HepG2 (cell line): ENCODE results near the gene CAMTA1. TPM values are rescaled to one million over a fixed set of nuclear protein-coding genes. Genes with fewer than 3 reads are reported as not detected.

ENCODE experiments used
- ATAC-seq: fragments of 200-7000 bp; cut with Tn5 transposase; 3 replicates; pipeline ENCODE4 v1.9.1; 2020; ENCODE audit warnings: mild to moderate bottlenecking, moderate library complexity
- BruUV-seq: library from RNA; stranded (reverse); fragments of 400-500 nt; replicated peaks from 2 replicates; lab custom pipeline; 2021; lab: Mats Ljungman, UMichigan
- CTCF ChIA-PET: fragments of 300-600 bp; formaldehyde crosslinking; extraction: SDS; loops from one replicate; lab custom pipeline; 2021; ENCODE audit warnings: low total read pairs, inconsistent platforms, low intra/inter-chr PET ratio; lab: Yijun Ruan, JAX
- POLR2A ChIA-PET: fragments of 350-600 bp; sonication (Branson Sonifier 250); formaldehyde crosslinking; loops from one replicate; lab custom pipeline; 2020; ENCODE audit warnings: antibody characterized with exemption, inconsistent platforms; lab: Yijun Ruan, JAX
- DNase-seq: peaks from one replicate; pipeline ENCODE4 v3.0.0-alpha.2; 2015; ENCODE audit warnings: low spot score
- FAIRE-seq: peaks from 3 replicates; lab custom pipeline; 2011; peaks lifted over from hg19 to GRCh38; lab: Jason Lieb, UNC
- H2AFZ ChIP-seq: one replicate; pipeline ENCODE4 v1.6.1; 2011; ENCODE audit warnings: low read length, inconsistent platforms
- H3K27ac ChIP-seq: fragments of 300-600 bp; 3 replicates; pipeline ENCODE4 v1.8.0; 2011; ENCODE audit warnings: mixed run types, mild to moderate bottlenecking, mixed read lengths, low read length, inconsistent platforms; ENCODE audit not compliant: insufficient read depth; ENCODE audit errors: extremely low read length
- H3K27me3 ChIP-seq, 2 experiments: fragments of 200-600 bp in 1 of 2; 2 replicates in 1 of 2; 3 replicates in 1 of 2; pipeline versions ENCODE4 v1.6.0 to v1.8.0; 2011; ENCODE audit warnings: low read length in 2 of 2, mild to moderate bottlenecking in 2 of 2, moderate library complexity in 2 of 2, inconsistent platforms in 1 of 2; ENCODE audit not compliant: insufficient read depth in 2 of 2, control insufficient read depth in 1 of 2
- H3K36me3 ChIP-seq, 2 experiments: fragments of 200-600 bp in 1 of 2; replicated peaks in 1 of 2; 2 replicates in 1 of 2; 3 replicates in 1 of 2; pipeline versions ENCODE4 v1.5.1 to v1.8.0; 2011; ENCODE audit warnings: low read length in 2 of 2, inconsistent platforms in 1 of 2; ENCODE audit not compliant: insufficient read depth in 2 of 2, control insufficient read depth in 1 of 2
- H3K4me1 ChIP-seq: 2 replicates; pipeline ENCODE4 v1.5.1; 2012; ENCODE audit warnings: low read length, inconsistent platforms; ENCODE audit not compliant: insufficient read depth
- H3K4me2 ChIP-seq: 2 replicates; pipeline ENCODE4 v1.6.0; 2011; ENCODE audit warnings: low read depth, low read length, inconsistent platforms
- H3K4me3 ChIP-seq, 3 experiments: fragments of 200-600 bp in 1 of 3; sonication (generic), shearing (Covaris generic) in 1 of 3; replicated peaks in 1 of 3; 2 replicates each; pipeline ENCODE4 v1.5.1; 2011 to 2016; ENCODE audit warnings: low read length in 3 of 3, inconsistent platforms in 2 of 3, low read depth in 2 of 3, mild to moderate bottlenecking in 2 of 3, control low read depth in 1 of 3, mixed read lengths in 1 of 3; ENCODE audit not compliant: insufficient read depth in 1 of 3
- H3K79me2 ChIP-seq: one replicate; pipeline ENCODE4 v1.6.1; 2011; ENCODE audit warnings: low read length, inconsistent platforms; ENCODE audit not compliant: insufficient read depth
- H3K9ac ChIP-seq: 2 replicates; pipeline ENCODE4 v1.6.0; 2011; ENCODE audit warnings: mild to moderate bottlenecking, low read depth, low read length, inconsistent platforms; ENCODE audit not compliant: insufficient read depth
- H3K9me3 ChIP-seq: 2 replicates; pipeline ENCODE4 v1.5.1; 2012; ENCODE audit warnings: mild to moderate bottlenecking, low read length
- H4K20me1 ChIP-seq: 2 replicates; pipeline ENCODE4 v1.6.0; 2011; ENCODE audit warnings: inconsistent platforms, mild to moderate bottlenecking, low read length, moderate library complexity; ENCODE audit not compliant: insufficient read depth
- BRF2 ChIP-seq: sonication (generic); formaldehyde crosslinking; IDR thresholded peaks from 2 replicates; pipeline ENCODE4 v1.8.1; 2022; ENCODE audit warnings: mild to moderate bottlenecking, missing genetic modification reagents
- CENPT ChIP-seq: sonication (generic); formaldehyde crosslinking; IDR thresholded peaks from 2 replicates; pipeline ENCODE4 v1.8.0; 2022; ENCODE audit warnings: low read depth, mild to moderate bottlenecking, moderate library complexity, missing genetic modification reagents
- MXD4 ChIP-seq: IDR thresholded peaks from 2 replicates; pipeline ENCODE4 v1.6.1; 2016; ENCODE audit warnings: mild to moderate bottlenecking, missing biosample characterization, missing genetic modification reagents
- MZF1 ChIP-seq: sonication (generic); formaldehyde crosslinking; IDR thresholded peaks from 2 replicates; pipeline ENCODE4 v1.8.1; 2023; ENCODE audit warnings: mild to moderate bottlenecking, missing genetic modification reagents, borderline replicate concordance
- NFATC3 ChIP-seq: sonication (generic); formaldehyde crosslinking; IDR thresholded peaks from 2 replicates; pipeline ENCODE4 v1.5.1; 2020; ENCODE audit warnings: mild to moderate bottlenecking, missing genetic modification reagents
- NFE2L2 ChIP-seq: fragments of 150-350 bp; IDR thresholded peaks from 2 replicates; pipeline ENCODE4 v1.6.1; 2014; ENCODE audit warnings: low read length
- NFKB2 ChIP-seq: sonication (generic); formaldehyde crosslinking; IDR thresholded peaks from 2 replicates; pipeline ENCODE4 v1.4.0; 2020; ENCODE audit warnings: missing genetic modification reagents, borderline replicate concordance
- PCBP1 ChIP-seq: fragments of 200-400 bp; formaldehyde crosslinking; IDR thresholded peaks from 2 replicates; pipeline ENCODE4 v1.6.1; 2017; ENCODE audit warnings: mild to moderate bottlenecking, low read depth, low read length, borderline replicate concordance
- PHF5A ChIP-seq: IDR thresholded peaks from one replicate; pipeline ENCODE4 v1.6.1; 2018; ENCODE audit warnings: low read depth, missing genetic modification reagents; ENCODE audit not compliant: unreplicated experiment
- PHF8 ChIP-seq: sonication (generic); formaldehyde crosslinking; IDR thresholded peaks from 2 replicates; pipeline ENCODE4 v1.5.0; 2020; ENCODE audit warnings: missing genetic modification reagents
- RNF2 ChIP-seq: fragments of 450-650 bp; conservative IDR thresholded peaks from 2 replicates; pipeline ENCODE4 v1.6.1; 2016; ENCODE audit warnings: low read depth
- SSRP1 ChIP-seq: IDR thresholded peaks from 2 replicates; pipeline ENCODE4 v1.6.1; 2016; ENCODE audit warnings: control low read depth
- TAF15 ChIP-seq: fragments of 200-400 bp; formaldehyde crosslinking; IDR thresholded peaks from one replicate; pipeline ENCODE4 v1.6.1; 2018; ENCODE audit warnings: mild to moderate bottlenecking, low read depth, low read length; ENCODE audit not compliant: poor library complexity, severe bottlenecking
- XRCC5 ChIP-seq: fragments of 200-400 bp; formaldehyde crosslinking; optimal IDR thresholded peaks from 2 replicates; pipeline ENCODE3; 2017; ENCODE audit warnings: mild to moderate bottlenecking, low read length
- YY1 ChIP-seq: IDR thresholded peaks from 2 replicates; pipeline ENCODE4 v1.6.1; 2011; ENCODE audit warnings: low read length, low read depth, moderate library complexity, mild to moderate bottlenecking; ENCODE audit not compliant: insufficient read depth, insufficient replicate concordance
- ZBTB1 ChIP-seq: sonication (generic); formaldehyde crosslinking; IDR thresholded peaks from 2 replicates; pipeline ENCODE4 v1.4.0; 2020; ENCODE audit warnings: missing genetic modification reagents, borderline replicate concordance
- ZNF570 ChIP-seq: sonication (generic); formaldehyde crosslinking; IDR thresholded peaks from 2 replicates; pipeline ENCODE4 v1.4.0; 2020; ENCODE audit warnings: mild to moderate bottlenecking, missing genetic modification reagents, borderline replicate concordance
- ZNF605 ChIP-seq: sonication (generic); formaldehyde crosslinking; IDR thresholded peaks from 2 replicates; pipeline ENCODE4 v1.8.0; 2022; ENCODE audit warnings: mild to moderate bottlenecking, missing genetic modification reagents
- ZNF616 ChIP-seq: sonication (generic); formaldehyde crosslinking; IDR thresholded peaks from 2 replicates; pipeline ENCODE4 v1.5.0; 2020; ENCODE audit warnings: low read depth, mild to moderate bottlenecking, missing genetic modification reagents
- ZNF720 ChIP-seq: sonication (generic); formaldehyde crosslinking; IDR thresholded peaks from 2 replicates; pipeline ENCODE4 v1.4.0; 2020; ENCODE audit warnings: missing genetic modification reagents
- WGBS: methylation state at CpG from one replicate; pipeline ENCODE4 v1.1.6; 2017; ENCODE audit warnings: low lambda C conversion rate; 5-methylcytosine and 5-hydroxymethylcytosine counted together
- in situ Hi-C: cut with HindIII; loops from 2 replicates; pipeline ENCODE4 v1.10.0; 2017; ENCODE audit warnings: low pct_unique_long_range_greater_than_20kb; ENCODE audit not compliant: extremely low pct_ligation_motif_present
- intact Hi-C: fragments of 100-400 bp; cut with micrococcal nuclease; formaldehyde crosslinking; loops from one replicate; pipeline ENCODE4 v1.10.0; 2022; ENCODE audit not compliant: unreplicated experiment
- polyA plus RNA-seq, 8 experiments: library from polyadenylated mRNA; depleted of rRNA in 3 of 8; stranded (reverse) in 7 of 8; unstranded in 1 of 8; fragments of >200 nt; fragmentation: Illumina TruSeq in 4 of 8; extraction: Trizol in 4 of 8; gene quantifications; 2 replicates each; pipeline versions ENCODE4 v1.2.1 to v1.2.3, GENCODE V29; 2011 to 2016; ENCODE audit warnings: low read depth in 4 of 8, missing spikeins in 1 of 8, mixed read lengths in 1 of 8; ENCODE audit not compliant: insufficient read depth in 1 of 8
- total RNA-seq, 5 experiments: library from RNA; depleted of rRNA; stranded (reverse); fragments of >200 nt; fragmentation: Illumina TruSeq; extraction: Trizol; gene quantifications; 2 replicates each; pipeline ENCODE4 v1.2.3, GENCODE V29; 2016; ENCODE audit warnings: low read depth in 1 of 5

The CAMTA1 gene
- total and polyA plus RNA-seq, 2 of the 13 experiments (the other 11 are each of a cell fraction or from before 2014, with no cell fraction given): 25.0 to 36.4 TPM

- TF ChIP-seq TAF15: no peak
- no peak for TF ChIP-seq PCBP1
- TF ChIP-seq CENPT: no peak
- TF ChIP-seq NFKB2 (CRISPR knock-in tag): no peak
- TF ChIP-seq ZNF720 (CRISPR knock-in tag): no peak
- TF ChIP-seq XRCC5: no peak
- no peak for TF ChIP-seq NFE2L2
- TF ChIP-seq ZNF605 (CRISPR knock-in tag): no peak
- TF ChIP-seq PHF8: no peak
- TF ChIP-seq, all 625 proteins: peak for 0
Observed at GRCh38 chr1:6986281-6986680, 201.0 kb downstream of the CAMTA1 start (continued).

GRCh38 chr1:6987940-6988339, 202.7 kb downstream of the CAMTA1 start:
- Histone ChIP-seq H3K27me3 (peaks cover 0 to 13% of the 10 kb centered on the region in 2 experiments; a peak in 4 of 5 replicates), H3K36me3 (no peaks in the 10 kb centered on the region), H3K4me1 (no peaks in the 10 kb centered on the region), H3K4me3 (no peak overlapping the region), H3K9me3 (no peaks in the 10 kb centered on the region)
- no peak for FAIRE-seq
- BruUV-seq: no TSS peak
- POLR2A ChIA-PET: no interaction called here
- CTCF ChIA-PET: no interaction called here
- WGBS: 35% methylated on average over 5 of the region's 9 CpGs
- TF ChIP-seq ZNF570 (CRISPR knock-in tag) (no peak), RNF2 (no peak), MXD4 (CRISPR knock-in tag) (no peak), SSRP1 (no peak), YY1 (no peak), ZBTB1 (CRISPR knock-in tag) (no peak), MZF1 (CRISPR knock-in tag) (no peak), ZNF616 (CRISPR knock-in tag) (no peak), NFATC3 (CRISPR knock-in tag) (no peak), PHF5A (no peak), BRF2 (no peak)
- TF ChIP-seq, all 625 proteins: peak for 0
- DNase-seq (no peak), ATAC-seq (no peak)
- no peak overlapping the region for H3K9ac ChIP-seq
- no peak overlapping the region for H3K4me2 ChIP-seq
- in situ Hi-C loops: no loop called here
- no peak overlapping the region for H3K27ac ChIP-seq
- intact Hi-C loops: no loop called here
- H3K79me2 ChIP-seq: no peaks in the 10 kb centered on the region
- no peaks in the 10 kb centered on the region for H4K20me1 ChIP-seq
- H2AFZ ChIP-seq: no peak overlapping the region
